CD14-positive monocyte (primary cell): ENCODE results near the gene ANKRD29. TPM values are rescaled to one million over a fixed set of nuclear protein-coding genes. Genes with fewer than 3 reads are reported as not detected.

Experiments used
- DNase-seq, 3 donors: peaks; one replicate each; pipeline ENCODE4 v3.0.0-alpha.2; 2011 to 2022
- H2AFZ ChIP-seq: 2 replicates; pipeline ENCODE4 v1.6.0; 2012; ENCODE audit warnings: mild to moderate bottlenecking, low read depth, low read length, inconsistent platforms; ENCODE audit not compliant: insufficient read depth, poor library complexity, severe bottlenecking
- H3K27ac ChIP-seq, 2 donors: 1 replicate in 1 of 2; 2 replicates in 1 of 2; pipeline ENCODE4 v1.5.1; 2012 to 2013; ENCODE audit warnings: low read length in 2 of 2, control low read depth in 1 of 2, inconsistent platforms in 1 of 2, low read depth in 1 of 2, mild to moderate bottlenecking in 1 of 2
- H3K27me3 ChIP-seq, 2 donors: one replicate each; pipeline versions ENCODE4 v1.6.0 to v1.6.1; 2011 to 2013; ENCODE audit warnings: low read length in 2 of 2; ENCODE audit not compliant: control insufficient read depth in 2 of 2, insufficient read depth in 2 of 2
- H3K36me3 ChIP-seq, 2 donors: replicated peaks in 1 of 2; 1 replicate in 1 of 2; 2 replicates in 1 of 2; pipeline versions ENCODE4 v1.5.1 to v1.6.1; 2012 to 2013; ENCODE audit warnings: low read length in 2 of 2, control low read depth in 1 of 2, inconsistent platforms in 1 of 2, mild to moderate bottlenecking in 1 of 2; ENCODE audit not compliant: insufficient read depth in 2 of 2, control insufficient read depth in 1 of 2
- H3K4me1 ChIP-seq, 2 donors: 1 replicate in 1 of 2; 2 replicates in 1 of 2; pipeline versions ENCODE4 v1.5.1 to v1.6.1; 2012 to 2013; ENCODE audit warnings: low read length in 2 of 2, control low read depth in 1 of 2, inconsistent platforms in 1 of 2, mild to moderate bottlenecking in 1 of 2, moderate library complexity in 1 of 2; ENCODE audit not compliant: insufficient read depth in 2 of 2, control insufficient read depth in 1 of 2
- H3K4me2 ChIP-seq: replicated peaks from 2 replicates; pipeline ENCODE3; 2012; ENCODE audit warnings: low read length, moderate library complexity, mild to moderate bottlenecking; ENCODE audit not compliant: poor library complexity, severe bottlenecking; ENCODE audit errors: extremely low read depth
- H3K4me3 ChIP-seq, 3 experiments: fragments of 200-600 bp in 1 of 3; sonication (generic) in 1 of 3; replicated peaks in 1 of 3; 1 replicate in 2 of 3; 2 replicates in 1 of 3; pipeline ENCODE4 v1.5.1; 2011 to 2013; ENCODE audit warnings: low read length in 3 of 3, mild to moderate bottlenecking in 3 of 3, control low read depth in 2 of 3, low read depth in 2 of 3, inconsistent platforms in 1 of 3, moderate library complexity in 1 of 3
- H3K79me2 ChIP-seq: 2 replicates; pipeline ENCODE4 v1.6.0; 2012; ENCODE audit warnings: mild to moderate bottlenecking, control low read depth, inconsistent platforms, low read length, moderate library complexity; ENCODE audit not compliant: insufficient read depth
- H3K9ac ChIP-seq: 2 replicates; pipeline ENCODE4 v1.6.0; 2017; ENCODE audit warnings: low read length, mild to moderate bottlenecking; ENCODE audit not compliant: insufficient read depth, poor library complexity, severe bottlenecking
- H3K9me3 ChIP-seq, 2 donors: replicated peaks in 1 of 2; 1 replicate in 1 of 2; 2 replicates in 1 of 2; pipeline versions ENCODE4 v1.5.1 to v1.6.1; 2012 to 2013; ENCODE audit warnings: low read length in 2 of 2, control low read depth in 1 of 2; ENCODE audit not compliant: control insufficient read depth in 1 of 2, insufficient read depth in 1 of 2
- H4K20me1 ChIP-seq: 2 replicates; pipeline ENCODE4 v1.6.0; 2012; ENCODE audit warnings: mild to moderate bottlenecking, low read length, control low read depth, moderate library complexity; ENCODE audit not compliant: insufficient read depth
- H3K27ac Mint-ChIP-seq, 7 donors: one replicate each; pipeline ENCODE4 v1.8.0; 2020; ENCODE audit warnings: mild to moderate bottlenecking in 7 of 7, mixed read lengths in 7 of 7, moderate library complexity in 6 of 7, inconsistent platforms in 2 of 7
- H3K27me3 Mint-ChIP-seq, 3 donors: one replicate each; pipeline ENCODE4 v1.8.0; 2021 to 2022; ENCODE audit warnings: low read depth in 3 of 3, mild to moderate bottlenecking in 3 of 3, mixed read lengths in 3 of 3, moderate library complexity in 3 of 3, inconsistent platforms in 1 of 3
- H3K36me3 Mint-ChIP-seq, 2 donors: one replicate each; pipeline ENCODE4 v1.8.0; 2020; ENCODE audit warnings: mixed read lengths in 2 of 2, inconsistent platforms in 1 of 2, mild to moderate bottlenecking in 1 of 2
- H3K4me1 Mint-ChIP-seq: one replicate; pipeline ENCODE4 v1.8.0; 2020; ENCODE audit warnings: mild to moderate bottlenecking, mixed read lengths
- H3K4me3 Mint-ChIP-seq, 2 donors: one replicate each; pipeline ENCODE4 v1.8.0; 2020; ENCODE audit warnings: mild to moderate bottlenecking in 2 of 2, mixed read lengths in 2 of 2, moderate library complexity in 1 of 2
- H3K9me3 Mint-ChIP-seq, 7 donors: one replicate each; pipeline ENCODE4 v1.8.0; 2020 to 2022; ENCODE audit warnings: mixed read lengths in 7 of 7, mild to moderate bottlenecking in 6 of 7, moderate library complexity in 6 of 7, inconsistent platforms in 2 of 7
- CTCF ChIP-seq: fragments of 200-600 bp; IDR thresholded peaks from one replicate; pipeline ENCODE4 v1.8.0; 2022; ENCODE audit warnings: antibody characterized with exemption, mild to moderate bottlenecking
- WGBS: methylation state at CpG from one replicate; pipeline ENCODE4 v1.1.5; 2013; ENCODE audit warnings: missing lambda C conversion rate; ENCODE audit not compliant: insufficient coverage; 5-methylcytosine and 5-hydroxymethylcytosine counted together
- intact Hi-C, 2 donors: fragments of 100-400 bp; cut with micrococcal nuclease; formaldehyde crosslinking; loops; one replicate each; pipeline versions ENCODE4 v1.15.0 to v1.15.1; 2023
- polyA plus RNA-seq, 3 donors: library from polyadenylated mRNA; depleted of rRNA in 1 of 3; unstranded in 2 of 3; stranded (reverse) in 1 of 3; fragments of 300-500 nt in 2 of 3; fragments of >200 nt in 1 of 3; fragmentation: Illumina TruSeq in 2 of 3; gene quantifications; 1 replicate in 2 of 3; 2 replicates in 1 of 3; pipeline ENCODE4 v1.2.3, GENCODE V29; 2012 to 2021

ANKRD29 gene
- polyA plus RNA-seq, 3 donors = 0.03 to 0.11 TPM; not detected in 1

GRCh38 chr18:23585007-23585871 lies 77.5 kb downstream of the ANKRD29 start:
- Mint-ChIP-seq H3K4me1 (peaks cover 47% of the 10 kb centered on the region), H3K27me3 (peaks cover 2 to 8% (median 2%) of the 10 kb centered on the region in 3 donors), H3K4me3 (peak overlapping the region; percentile 93 to 96), H3K27ac (peak overlapping the region; percentile 96 to 100 (median 99)), H3K36me3 (peaks cover 7 to 28% of the 10 kb centered on the region in 2 donors), H3K9me3 (no peaks in the 10 kb centered on the region)
- peaks cover 33 to 37% of the 10 kb centered on the region in 2 donors for H3K4me1 ChIP-seq
- peaks cover 42% of the 10 kb centered on the region for H4K20me1 ChIP-seq
- H3K4me2 ChIP-seq = peak overlapping the region; percentile 78
- no peak for TF ChIP-seq CTCF
- DNase-seq = peak; percentile 48 to 80 (median 59)
- H3K79me2 ChIP-seq = peaks cover 59% of the 10 kb centered on the region
- peak overlapping the region; percentile 76 to 94 (median 83) for H3K4me3 ChIP-seq
- H3K27me3 ChIP-seq = no peaks in the 10 kb centered on the region
- intact Hi-C loops = loop anchor here (5.0 to 10.0 kb wide), 3 partner anchors 68 to 350 kb away; partner anchors contain the start of gene RIOK3 (in 1 of the 2)
- peaks cover 0 to 7% of the 10 kb centered on the region in 2 donors for H3K36me3 ChIP-seq
- 67% methylated on average over 3 of the region's 19 CpGs for WGBS
- no peaks in the 10 kb centered on the region for H3K9me3 ChIP-seq
- H2AFZ ChIP-seq = peak overlapping the region; percentile 90
- H3K9ac ChIP-seq = peak overlapping the region; percentile 100
- peak overlapping the region; percentile 95 to 100 for H3K27ac ChIP-seq

DNA sequence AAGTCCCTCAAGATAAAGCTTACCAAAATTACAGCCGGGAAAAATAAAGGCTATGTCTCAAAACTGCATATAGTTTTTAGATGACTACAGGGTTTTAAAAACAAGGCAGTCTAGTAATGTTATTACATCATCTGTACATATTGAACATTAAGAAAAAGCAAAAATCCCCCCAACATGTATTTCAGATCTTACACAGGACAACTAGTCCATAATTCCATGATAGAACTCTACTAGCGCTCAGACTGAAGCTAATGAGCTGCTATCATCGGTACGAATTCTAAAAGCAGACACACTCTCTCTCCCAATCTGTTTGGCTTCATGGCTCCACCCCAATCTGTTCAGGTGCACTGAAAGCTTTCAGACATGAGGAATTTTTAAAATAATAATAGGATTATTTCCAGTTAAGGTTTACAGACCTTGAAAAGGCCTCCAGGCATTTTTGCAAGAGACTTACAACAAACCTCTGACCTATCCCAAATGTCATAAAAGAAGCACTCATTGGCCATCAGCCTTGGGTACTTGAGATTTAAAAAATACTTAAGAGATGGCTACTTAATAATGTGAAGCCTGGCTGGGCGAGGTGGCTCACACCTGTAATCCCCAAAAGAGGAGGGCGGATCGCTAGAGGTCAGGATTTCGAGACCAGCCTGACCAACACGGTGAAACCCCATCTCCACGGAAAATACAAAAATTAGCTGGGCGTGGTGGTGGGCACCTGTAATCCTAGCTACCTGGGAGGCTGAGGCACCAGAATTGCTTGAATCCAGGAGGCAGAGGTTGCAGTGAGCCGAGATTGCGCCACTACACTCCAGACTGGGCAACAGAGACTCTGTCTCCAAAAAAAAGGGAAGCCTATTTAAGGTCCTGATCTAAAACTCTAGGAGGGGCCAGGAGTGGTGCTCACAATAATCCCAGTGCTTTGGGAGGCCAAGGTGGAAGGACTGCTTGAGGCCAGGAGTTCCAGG lies 78.4 kb downstream of the ANKRD29 start:
- H3K4me1 Mint-ChIP-seq = peaks cover 56% of the 10 kb centered on the region
- peak overlapping the region; percentile 78 for H3K4me2 ChIP-seq

More for the DNA sequence above, 78.4 kb downstream of the ANKRD29 start:
- peaks cover 2 to 7% (median 2%) of the 10 kb centered on the region in 3 donors for H3K27me3 Mint-ChIP-seq
- Histone ChIP-seq H3K27ac (no peak overlapping the region), H3K36me3 (peaks cover 0 to 7% of the 10 kb centered on the region in 2 donors), H3K9me3 (no peaks in the 10 kb centered on the region), H3K79me2 (peaks cover 63% of the 10 kb centered on the region), H3K4me1 (peaks cover 42 to 46% of the 10 kb centered on the region in 2 donors), H3K9ac (no peak overlapping the region), H2AFZ (no peak overlapping the region), H4K20me1 (peaks cover 49% of the 10 kb centered on the region), H3K4me3 (no peak overlapping the region), H3K27me3 (no peaks in the 10 kb centered on the region)
- peak in 2 of 3 donors; percentile 34 to 42 for DNase-seq
- H3K9me3 Mint-ChIP-seq = no peaks in the 10 kb centered on the region
- peaks cover 8 to 28% of the 10 kb centered on the region in 2 donors for H3K36me3 Mint-ChIP-seq
- H3K4me3 Mint-ChIP-seq = peak overlapping the region; percentile 39 to 43
- 93% methylated on average over 12 of the region's 13 CpGs for WGBS
- TF ChIP-seq CTCF = no peak
- intact Hi-C loops = loop anchor here (10.0 kb wide), 2 partner anchors 130 to 350 kb away; partner anchors contain the start of gene RIOK3 (in 1 of the 2)
- no peak overlapping the region for H3K27ac Mint-ChIP-seq
